ENCODE data around the gene FHL2. TPM values are rescaled to one million over a fixed set of nuclear protein-coding genes. Genes with fewer than 3 reads are reported as not detected.
"Not testable (repeated sequence)": the region's sequence is repeated elsewhere in the genome, so short reads cannot be mapped to it uniquely, and the experiment has no call there.

FHL2 gene
- total RNA-seq, 2 donors from 2014 or later: 77.6 to 107 TPM

GRCh38 chr2:105427485-105427884, 28.6 kb upstream of the FHL2 start:
- no peaks in the 10 kb centered on the region for H3K27me3 ChIP-seq (replicated peaks; ENCODE audit: insufficient read depth)
- H3K27ac ChIP-seq: no peak overlapping the region
- DNase-seq (ENCODE audit: low spot score) (no peak), ATAC-seq (ENCODE audit: insufficient number of reproducible peaks, low FRiP score, low read depth) (no peak)
- H3K4me1 ChIP-seq (ENCODE audit: control insufficient read depth in 1 of 2, low read depth in 2 of 2): no peaks in the 10 kb centered on the region
- no peak overlapping the region for H3K4me3 ChIP-seq
- H3K36me3 ChIP-seq: no peaks in the 10 kb centered on the region
- no peaks in the 10 kb centered on the region for H3K9me3 ChIP-seq
- no peak for TF ChIP-seq CTCF (IDR thresholded peaks at IDR 0.05)

- ATAC-seq (ENCODE audit: insufficient number of reproducible peaks, low FRiP score, low read depth): no peak
- no peaks in the 10 kb centered on the region for H3K27me3 ChIP-seq (replicated peaks; ENCODE audit: insufficient read depth)
- H3K27ac ChIP-seq: no peak overlapping the region
- H3K4me1 ChIP-seq (ENCODE audit: control insufficient read depth in 1 of 2, low read depth in 2 of 2): no peaks in the 10 kb centered on the region
- no peak for TF ChIP-seq CTCF (IDR thresholded peaks at IDR 0.05)
- no peak overlapping the region for H3K4me3 ChIP-seq
- H3K36me3 ChIP-seq: no peaks in the 10 kb centered on the region
- DNase-seq (ENCODE audit: low spot score): no peak
- no peaks in the 10 kb centered on the region for H3K9me3 ChIP-seq
These were observed 27.9 kb upstream of the FHL2 start for GRCh38 chr2:105426626-105427292.

GRCh38 chr2:105425936-105426625, 27.2 kb upstream of the FHL2 start:
- H3K9me3 ChIP-seq: no peaks in the 10 kb centered on the region
- H3K27ac ChIP-seq: no peak overlapping the region
- no peak overlapping the region for H3K4me3 ChIP-seq
- TF ChIP-seq CTCF (IDR thresholded peaks at IDR 0.05): no peak
- no peaks in the 10 kb centered on the region for H3K27me3 ChIP-seq (replicated peaks; ENCODE audit: insufficient read depth)
- H3K36me3 ChIP-seq: no peaks in the 10 kb centered on the region
- ATAC-seq (ENCODE audit: insufficient number of reproducible peaks, low FRiP score, low read depth) (no peak), DNase-seq (ENCODE audit: low spot score) (no peak)
- no peaks in the 10 kb centered on the region for H3K4me1 ChIP-seq (ENCODE audit: control insufficient read depth in 1 of 2, low read depth in 2 of 2)

DNA sequence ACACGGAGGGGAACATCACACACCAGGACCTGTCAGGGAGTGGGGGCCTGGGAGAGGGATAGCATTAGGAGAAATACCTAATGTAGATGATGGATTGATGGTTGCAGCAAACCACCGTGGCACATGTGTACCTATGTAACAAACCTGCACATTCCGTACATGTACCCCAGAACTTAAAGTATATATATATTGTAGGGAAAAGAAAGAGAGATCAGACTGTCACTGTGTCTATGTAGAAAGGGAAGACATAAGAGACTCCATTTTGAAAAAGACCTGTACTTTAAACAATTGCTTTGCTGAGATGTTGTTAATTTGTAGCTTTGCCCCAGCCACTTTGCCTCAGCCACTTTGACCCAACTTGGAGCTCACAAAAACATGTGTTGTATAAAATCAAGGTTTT, 26.0 kb upstream of the FHL2 start:
- not testable (repeated sequence) for ATAC-seq (ENCODE audit: insufficient number of reproducible peaks, low FRiP score, low read depth); H3K27me3 ChIP-seq (replicated peaks; ENCODE audit: insufficient read depth); H3K36me3 ChIP-seq; H3K4me1 ChIP-seq (ENCODE audit: control insufficient read depth in 1 of 2, low read depth in 2 of 2); H3K27ac ChIP-seq; H3K4me3 ChIP-seq; H3K9me3 ChIP-seq; DNase-seq (ENCODE audit: low spot score)

- DNase-seq (ENCODE audit: low spot score): no peak
- Histone ChIP-seq H3K9me3 (no peaks in the 10 kb centered on the region), H3K4me3 (no peak overlapping the region), H3K4me1 (ENCODE audit: control insufficient read depth in 1 of 2, low read depth in 2 of 2) (no peaks in the 10 kb centered on the region), H3K36me3 (no peaks in the 10 kb centered on the region), H3K27ac (no peak overlapping the region), H3K27me3 (replicated peaks; ENCODE audit: insufficient read depth) (no peaks in the 10 kb centered on the region)
- ATAC-seq (ENCODE audit: insufficient number of reproducible peaks, low FRiP score, low read depth): no peak
- TF ChIP-seq CTCF (IDR thresholded peaks at IDR 0.05): no peak
These were observed 23.9 kb upstream of the FHL2 start for GRCh38 chr2:105422801-105423200.
